NOMO-1 (cell line): Measurements from ENCODE around the gene EHHADH.

Experiments used
- DNase-seq, 2 experiments: peaks; one replicate each; lab custom pipeline; 2025; ENCODE audit not compliant: unreplicated experiment in 2 of 2; lab: John Stamatoyannopoulos, UW

EHHADH gene

GRCh38 chr3:185151101-185151963 lies 102.5 kb downstream of the EHHADH start:
- no peak for DNase-seq

DNA sequence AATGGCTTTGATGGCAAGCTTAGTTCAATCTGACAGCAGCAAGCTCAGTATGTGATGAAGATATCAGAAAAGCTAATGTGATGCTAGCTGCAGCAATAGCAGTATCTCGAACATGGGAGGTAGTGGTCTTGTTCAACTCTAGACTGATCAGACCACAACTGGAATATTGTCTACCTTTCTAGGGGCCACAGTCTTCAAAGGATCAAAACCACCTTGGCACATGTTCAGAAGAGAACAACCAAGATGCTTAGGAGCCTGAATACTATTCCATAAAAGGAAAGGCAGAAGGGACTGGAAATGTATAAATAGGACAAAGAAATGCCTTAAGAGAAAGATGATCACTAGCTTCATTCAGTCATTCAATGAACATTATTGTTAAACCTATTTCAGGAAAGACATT lies 103.3 kb downstream of the EHHADH start:
- DNase-seq, result no peak

- DNase-seq, result no peak
These were observed 104.3 kb downstream of the EHHADH start for GRCh38 chr3:185149591-185149990.

- no peak for DNase-seq
These were observed 108.3 kb downstream of the EHHADH start for GRCh38 chr3:185145511-185145910.

GRCh38 chr3:185144784-185145183 lies 109.1 kb downstream of the EHHADH start:
- no peak for DNase-seq
